BE2C (cell line): ENCODE results near the gene CD6.

Source experiments
- DNase-seq: peaks from one replicate; pipeline ENCODE4 v3.0.0-alpha.2; 2020
- H3K27me3 ChIP-seq: fragments of 250-450 bp; sonication (Bioruptor Pico); 2 replicates; pipeline ENCODE4 v1.5.1; 2020; ENCODE audit warnings: mild to moderate bottlenecking
- H3K36me3 ChIP-seq: fragments of 250-450 bp; sonication (Bioruptor Pico); 2 replicates; pipeline ENCODE4 v1.5.1; 2020; ENCODE audit warnings: mild to moderate bottlenecking
- H3K4me1 ChIP-seq: fragments of 250-450 bp; sonication (Bioruptor Pico); 2 replicates; pipeline ENCODE4 v1.5.1; 2020
- H3K4me3 ChIP-seq: 2 replicates; pipeline ENCODE4 v1.5.1; 2011; ENCODE audit warnings: low read depth, low read length
- H3K9me3 ChIP-seq: fragments of 250-450 bp; sonication (Bioruptor Pico); 2 replicates; pipeline ENCODE4 v1.5.1; 2020
- TF ChIP-seq, protein P1 (sequence below): IDR thresholded peaks from 2 replicates; pipeline ENCODE4 v1.5.1; 2012; ENCODE audit warnings: mild to moderate bottlenecking, low read depth, low read length

Gene CD6

DNA sequence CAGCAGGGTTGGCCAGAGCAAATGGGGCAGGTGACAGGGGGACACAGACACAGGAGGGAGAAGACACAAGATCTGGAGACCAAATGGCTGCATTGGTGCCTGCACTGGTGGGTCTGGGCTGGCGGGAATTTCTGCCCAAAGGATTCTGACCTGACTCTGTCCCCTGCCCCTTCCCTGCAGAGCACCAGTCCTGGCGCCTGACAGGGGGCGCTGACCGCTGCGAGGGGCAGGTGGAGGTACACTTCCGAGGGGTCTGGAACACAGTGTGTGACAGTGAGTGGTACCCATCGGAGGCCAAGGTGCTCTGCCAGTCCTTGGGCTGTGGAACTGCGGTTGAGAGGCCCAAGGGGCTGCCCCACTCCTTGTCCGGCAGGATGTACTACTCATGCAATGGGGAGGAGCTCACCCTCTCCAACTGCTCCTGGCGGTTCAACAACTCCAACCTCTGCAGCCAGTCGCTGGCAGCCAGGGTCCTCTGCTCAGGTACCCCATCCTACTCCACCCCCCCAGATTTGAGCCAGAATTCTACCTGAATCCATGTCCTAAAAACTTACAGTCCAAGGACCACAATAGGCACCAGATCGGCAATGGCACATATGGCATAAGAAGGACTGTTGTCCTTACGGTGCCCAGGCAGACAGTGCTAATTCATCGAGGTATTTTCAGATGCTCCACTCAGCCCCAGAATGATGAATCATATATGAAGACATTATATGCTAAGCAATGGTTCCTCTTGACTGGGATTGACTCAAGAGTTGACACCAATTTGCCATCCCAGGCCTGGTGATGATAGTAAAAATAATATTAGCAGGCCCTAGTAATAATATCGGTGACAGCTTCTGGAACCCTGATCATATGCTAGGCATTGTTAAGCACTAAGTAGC, 38.2 kb downstream of the CD6 start:
- DNase-seq: no peak
- Histone ChIP-seq H3K4me3 (no peak overlapping the region), H3K9me3 (no peaks in the 10 kb centered on the region), H3K4me1 (no peaks in the 10 kb centered on the region), H3K36me3 (no peaks in the 10 kb centered on the region), H3K27me3 (no peaks in the 10 kb centered on the region)
- TF ChIP-seq, protein P1, sequence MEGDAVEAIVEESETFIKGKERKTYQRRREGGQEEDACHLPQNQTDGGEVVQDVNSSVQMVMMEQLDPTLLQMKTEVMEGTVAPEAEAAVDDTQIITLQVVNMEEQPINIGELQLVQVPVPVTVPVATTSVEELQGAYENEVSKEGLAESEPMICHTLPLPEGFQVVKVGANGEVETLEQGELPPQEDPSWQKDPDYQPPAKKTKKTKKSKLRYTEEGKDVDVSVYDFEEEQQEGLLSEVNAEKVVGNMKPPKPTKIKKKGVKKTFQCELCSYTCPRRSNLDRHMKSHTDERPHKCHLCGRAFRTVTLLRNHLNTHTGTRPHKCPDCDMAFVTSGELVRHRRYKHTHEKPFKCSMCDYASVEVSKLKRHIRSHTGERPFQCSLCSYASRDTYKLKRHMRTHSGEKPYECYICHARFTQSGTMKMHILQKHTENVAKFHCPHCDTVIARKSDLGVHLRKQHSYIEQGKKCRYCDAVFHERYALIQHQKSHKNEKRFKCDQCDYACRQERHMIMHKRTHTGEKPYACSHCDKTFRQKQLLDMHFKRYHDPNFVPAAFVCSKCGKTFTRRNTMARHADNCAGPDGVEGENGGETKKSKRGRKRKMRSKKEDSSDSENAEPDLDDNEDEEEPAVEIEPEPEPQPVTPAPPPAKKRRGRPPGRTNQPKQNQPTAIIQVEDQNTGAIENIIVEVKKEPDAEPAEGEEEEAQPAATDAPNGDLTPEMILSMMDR: no peak

DNA sequence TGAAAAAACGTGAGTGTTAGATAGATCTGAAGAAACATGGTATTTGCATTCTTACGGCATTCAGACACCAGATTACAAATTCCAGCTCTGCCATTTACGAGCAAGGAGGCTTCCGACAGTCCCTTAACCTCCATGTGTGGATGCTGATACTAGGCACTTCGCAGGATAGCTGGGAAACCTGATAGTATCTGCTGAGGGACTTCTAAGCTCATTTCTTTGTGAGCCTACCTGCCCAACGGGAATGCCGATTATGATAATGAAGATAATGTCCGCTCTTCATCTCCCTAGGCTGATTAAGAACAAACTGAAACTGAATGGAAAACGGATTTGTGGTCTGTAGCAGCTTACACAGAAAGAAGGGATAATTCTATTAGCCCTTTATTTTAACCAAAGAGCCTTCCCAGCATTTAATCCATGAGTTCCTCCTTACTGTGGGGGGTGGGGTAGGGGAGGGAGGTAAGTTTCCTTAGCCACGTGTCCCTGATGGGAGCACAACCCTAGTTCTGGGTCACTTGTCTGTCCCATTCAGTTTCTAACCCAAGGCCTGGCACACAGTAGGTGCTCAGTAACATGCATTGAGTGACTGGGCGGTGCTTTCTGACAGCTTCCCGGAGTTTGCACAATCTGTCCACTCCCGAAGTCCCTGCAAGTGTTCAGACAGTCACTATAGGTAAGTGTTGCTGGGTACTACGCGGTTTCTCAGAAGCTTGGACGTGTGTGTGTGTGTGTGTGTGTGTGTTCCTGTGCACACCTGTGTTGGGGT, 39.2 kb downstream of the CD6 start:
- TF ChIP-seq, protein P1: no peak
- no peaks in the 10 kb centered on the region for H3K36me3 ChIP-seq
- H3K27me3 ChIP-seq: no peaks in the 10 kb centered on the region
- H3K9me3 ChIP-seq: no peaks in the 10 kb centered on the region
- no peaks in the 10 kb centered on the region for H3K4me1 ChIP-seq
- no peak for DNase-seq
- H3K4me3 ChIP-seq: no peak overlapping the region

DNA sequence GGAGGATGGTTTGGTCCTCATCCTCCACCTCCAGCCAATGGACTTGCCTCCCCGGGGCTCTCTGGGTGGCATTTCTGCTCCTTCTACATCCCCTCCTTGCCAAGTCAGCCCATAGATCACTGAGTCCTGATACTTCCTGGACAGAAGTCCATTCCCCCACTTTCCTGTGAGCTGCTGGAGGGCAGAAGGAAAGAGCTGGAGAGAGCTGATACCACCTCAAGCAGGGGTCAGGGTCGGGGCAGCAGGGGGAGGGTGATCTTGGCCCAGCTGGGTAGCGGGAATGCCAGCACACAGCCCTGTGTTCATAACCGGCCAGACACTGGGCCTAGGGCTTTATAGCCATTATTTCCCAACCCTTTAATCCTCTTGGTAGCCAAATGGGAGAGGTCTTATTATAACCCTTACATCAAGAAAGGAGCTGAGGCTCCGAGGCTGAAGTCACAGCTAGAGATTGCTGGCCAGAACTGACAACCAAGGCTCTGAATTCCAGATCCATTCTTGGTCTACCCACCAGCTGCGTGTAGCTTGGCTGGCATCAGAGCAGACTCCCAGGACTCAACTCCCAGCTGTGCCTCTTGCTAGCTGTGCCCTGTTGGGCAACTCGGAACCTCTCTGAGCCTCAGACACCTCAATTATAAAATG, 39.9 kb downstream of the CD6 start:
- H3K4me1 ChIP-seq: no peaks in the 10 kb centered on the region
- no peaks in the 10 kb centered on the region for H3K9me3 ChIP-seq
- DNase-seq: no peak
- no peaks in the 10 kb centered on the region for H3K36me3 ChIP-seq
- H3K27me3 ChIP-seq: no peaks in the 10 kb centered on the region
- TF ChIP-seq, protein P1: no peak
- H3K4me3 ChIP-seq: no peak overlapping the region

DNA sequence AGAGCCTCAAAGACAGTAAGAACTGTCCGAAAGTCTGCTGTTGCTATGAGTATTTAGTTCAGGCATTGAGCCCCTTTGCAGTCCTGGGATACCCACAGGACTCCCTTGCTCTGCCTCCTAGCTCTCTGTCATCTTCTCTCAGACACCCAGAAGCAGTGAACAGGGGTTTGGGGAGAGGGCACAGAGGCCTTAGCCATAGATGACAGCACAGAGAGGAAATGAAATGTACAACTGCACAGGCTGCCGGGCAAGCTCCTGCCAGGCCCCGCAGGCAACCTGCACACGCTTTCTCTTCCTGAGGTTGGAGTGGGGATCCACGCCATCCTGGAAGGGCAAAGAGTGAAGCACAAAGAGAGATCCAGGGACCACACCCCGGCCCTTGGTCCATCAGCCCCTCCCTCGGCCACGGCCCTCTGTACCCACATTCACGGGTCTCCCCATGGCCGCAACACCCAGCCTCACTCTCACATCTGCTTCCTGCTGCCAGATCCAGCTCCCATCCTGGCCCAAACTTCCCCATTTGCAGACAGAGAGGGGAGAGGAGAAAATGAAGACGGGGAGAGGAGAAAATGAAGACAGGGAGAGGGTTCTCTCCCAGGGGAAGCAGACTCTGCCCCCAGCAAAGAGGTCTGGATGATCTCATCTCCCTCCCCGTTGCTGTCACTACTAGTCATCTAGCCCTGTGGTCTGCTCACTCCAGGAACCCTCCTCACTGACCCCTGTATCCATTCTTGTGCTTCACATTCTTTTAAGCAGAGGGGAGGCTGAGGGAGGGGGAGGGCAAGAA, 40.7 kb downstream of the CD6 start:
- H3K9me3 ChIP-seq: no peaks in the 10 kb centered on the region
- H3K4me3 ChIP-seq: no peak overlapping the region
- no peaks in the 10 kb centered on the region for H3K36me3 ChIP-seq
- DNase-seq: no peak
- TF ChIP-seq, protein P1: no peak
- H3K4me1 ChIP-seq: no peaks in the 10 kb centered on the region
- no peaks in the 10 kb centered on the region for H3K27me3 ChIP-seq

DNA sequence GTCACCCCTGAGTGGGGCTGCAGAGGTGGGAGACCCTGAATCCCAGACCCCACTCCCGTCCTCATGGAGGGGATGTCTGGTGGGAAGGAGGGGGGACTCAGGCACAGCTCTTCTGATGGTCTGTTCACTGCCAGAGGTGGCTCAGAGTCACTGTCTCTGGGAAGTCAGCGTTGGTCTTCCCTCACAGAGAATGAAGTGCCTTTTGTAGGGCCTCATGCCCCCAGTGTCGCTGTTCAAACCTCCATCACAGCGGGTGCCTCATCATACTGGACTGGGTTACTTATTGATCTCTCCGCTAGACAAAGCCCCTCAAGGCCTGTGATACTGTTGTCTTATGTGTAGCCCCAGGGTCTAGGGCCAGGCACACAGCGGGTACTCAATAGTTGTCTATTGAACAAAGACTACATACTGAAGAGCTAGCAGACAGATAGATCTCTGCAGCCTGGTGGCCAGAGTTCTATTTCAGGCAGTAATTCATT, 41.3 kb downstream of the CD6 start:
- Histone ChIP-seq H3K4me3 (no peak overlapping the region), H3K36me3 (no peaks in the 10 kb centered on the region), H3K9me3 (no peaks in the 10 kb centered on the region), H3K4me1 (no peaks in the 10 kb centered on the region), H3K27me3 (no peaks in the 10 kb centered on the region)
- TF ChIP-seq, protein P1: no peak
- DNase-seq: no peak
